Measurements from ENCODE around the gene FLT3LG.
A peak's percentile ranks its signal among the peaks of the same experiment; 100 is the strongest.

Gene FLT3LG

DNA sequence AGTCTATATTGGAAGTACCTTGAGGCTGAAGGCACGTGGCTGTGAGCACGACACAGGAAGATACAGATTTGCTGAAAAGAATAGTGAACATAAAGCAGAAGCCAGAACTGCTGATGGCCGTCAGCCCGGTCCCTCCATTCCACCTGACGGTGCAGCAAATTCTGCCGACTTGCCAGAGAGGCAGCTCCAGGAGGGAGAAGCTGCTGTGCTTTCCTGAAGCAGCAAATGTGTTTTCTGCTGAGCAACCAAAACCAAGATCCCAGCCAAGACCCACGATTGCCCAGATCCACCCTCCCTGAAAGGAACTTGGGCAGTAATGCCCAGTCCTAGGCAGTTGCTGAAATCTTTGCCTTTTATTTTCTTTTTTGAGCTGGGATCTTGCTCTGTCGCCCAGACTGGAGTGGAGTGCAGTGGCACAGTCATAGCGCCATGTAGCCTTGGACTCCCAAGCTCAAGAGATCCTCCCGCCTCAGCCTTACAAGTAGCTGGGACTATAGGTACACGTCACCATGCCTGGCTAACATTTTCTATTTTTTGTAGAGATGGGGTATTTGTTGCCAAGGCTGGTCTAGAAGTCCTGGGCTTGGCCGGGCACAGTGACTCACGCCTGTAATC, 46.8 kb downstream of the FLT3LG start:
- DNase-seq = no peak

DNA sequence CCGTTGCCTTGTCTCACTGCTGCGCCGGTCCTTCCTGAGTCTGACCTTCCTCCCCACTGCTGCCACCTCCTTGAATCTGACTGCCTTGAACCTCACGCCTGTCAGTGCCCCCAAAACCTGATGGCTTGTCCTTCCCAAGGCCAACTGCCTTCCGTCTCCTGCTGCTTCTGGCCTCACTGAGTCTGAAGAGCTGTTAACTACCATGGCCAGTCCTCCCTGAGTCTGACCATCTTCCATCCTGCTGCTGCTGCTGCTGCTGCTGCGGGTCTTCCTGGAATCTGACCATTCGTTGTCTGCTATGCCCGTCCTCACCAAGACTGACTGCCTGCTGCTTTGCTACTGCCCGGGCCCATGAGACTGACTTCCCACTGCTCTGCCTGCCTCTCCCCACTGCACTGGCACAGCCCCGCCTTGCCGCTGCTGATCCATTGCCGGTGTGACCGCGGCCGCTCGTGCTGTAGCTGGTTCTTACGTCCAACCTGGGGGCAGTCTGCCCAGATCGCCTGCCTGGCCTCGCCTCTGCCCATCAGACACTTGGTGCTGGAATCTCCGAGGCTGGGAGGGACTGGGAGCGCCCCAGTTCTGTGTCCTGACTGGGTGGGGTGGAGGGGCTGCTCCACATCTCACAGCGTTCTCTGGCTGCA, 50.9 kb downstream of the FLT3LG start:
- DNase-seq = no peak

DNA sequence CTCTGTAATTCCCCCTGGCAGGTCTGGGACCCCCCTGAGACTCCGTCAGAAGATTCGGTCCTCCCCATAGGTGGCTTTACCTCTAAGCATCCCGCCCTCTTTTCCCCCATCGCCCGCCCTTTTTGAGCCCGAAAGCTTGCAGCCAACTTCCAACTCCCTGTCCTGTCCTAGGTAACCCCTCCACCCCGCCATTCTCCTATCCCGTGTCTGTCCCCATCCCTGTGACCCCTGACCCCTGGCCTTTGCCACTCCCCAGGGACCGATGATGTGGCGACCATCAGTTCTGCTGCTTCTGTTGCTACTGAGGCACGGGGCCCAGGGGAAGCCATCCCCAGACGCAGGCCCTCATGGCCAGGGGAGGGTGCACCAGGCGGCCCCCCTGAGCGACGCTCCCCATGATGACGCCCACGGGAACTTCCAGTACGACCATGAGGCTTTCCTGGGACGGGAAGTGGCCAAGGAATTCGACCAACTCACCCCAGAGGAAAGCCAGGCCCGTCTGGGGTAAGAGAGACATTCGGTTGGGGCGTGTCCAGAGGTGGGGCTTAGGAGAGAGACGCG, 54.3 kb downstream of the FLT3LG start:
- no peak for DNase-seq

DNA sequence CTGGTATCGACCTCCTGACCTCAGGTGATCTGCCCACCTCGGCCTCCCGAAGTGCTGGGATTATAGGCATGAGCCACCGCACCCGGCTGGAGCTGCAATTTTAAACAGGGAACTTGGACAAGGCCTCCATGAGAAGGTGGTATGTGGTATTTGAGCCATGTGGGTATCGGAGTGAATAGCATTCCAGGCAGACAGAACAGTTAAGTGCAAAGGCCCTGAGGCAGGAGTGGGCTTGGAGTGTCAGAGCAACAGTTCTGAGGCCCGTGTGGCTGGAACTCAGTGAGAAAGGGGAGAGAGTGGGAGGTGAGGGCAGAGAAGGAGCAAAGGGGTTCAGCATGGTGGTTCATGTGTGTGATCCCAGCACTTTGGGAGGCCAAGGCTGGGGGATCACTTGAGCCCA, 56.7 kb downstream of the FLT3LG start:
- DNase-seq = no peak

DNA sequence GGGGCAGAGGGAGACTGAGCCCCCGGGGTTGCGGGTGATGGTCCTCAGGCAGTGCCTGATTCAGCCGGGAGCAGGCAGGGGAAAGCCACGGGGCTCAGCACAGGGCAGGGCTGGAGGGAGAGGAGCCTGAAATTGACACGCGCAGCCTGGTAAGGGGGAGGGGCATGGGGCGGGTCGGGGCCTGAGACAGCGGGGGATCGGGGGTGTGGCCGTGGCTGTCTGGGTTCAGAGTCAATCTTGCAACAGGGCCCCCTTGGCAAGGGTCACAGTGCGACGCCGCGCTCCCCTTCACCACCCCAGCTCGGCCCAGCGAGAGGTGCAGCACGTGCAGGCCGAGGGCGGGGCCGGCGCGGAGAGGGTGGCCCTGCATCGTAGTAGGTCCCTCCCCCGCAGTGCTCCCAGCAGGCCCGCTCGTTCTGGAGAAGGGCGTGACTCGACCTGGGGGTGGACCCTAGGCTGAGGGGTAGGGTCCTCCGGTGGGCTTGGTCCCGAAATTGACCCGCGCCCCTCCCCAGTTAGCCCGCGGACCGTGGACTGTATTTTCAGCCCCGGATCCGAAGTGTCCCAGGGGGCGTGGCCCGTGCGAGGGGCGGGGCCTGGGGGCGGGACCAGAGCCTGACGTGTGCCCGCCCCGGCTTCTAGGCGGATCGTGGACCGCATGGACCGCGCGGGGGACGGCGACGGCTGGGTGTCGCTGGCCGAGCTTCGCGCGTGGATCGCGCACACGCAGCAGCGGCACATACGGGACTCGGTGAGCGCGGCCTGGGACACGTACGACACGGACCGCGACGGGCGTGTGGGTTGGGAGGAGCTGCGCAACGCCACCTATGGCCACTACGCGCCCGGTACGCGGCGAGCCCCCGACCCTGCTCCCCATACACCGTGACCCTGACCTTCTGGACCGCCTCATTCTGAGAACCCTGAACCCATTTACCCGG, 59.8 kb downstream of the FLT3LG start:
- peak; percentile 98 for DNase-seq

DNA sequence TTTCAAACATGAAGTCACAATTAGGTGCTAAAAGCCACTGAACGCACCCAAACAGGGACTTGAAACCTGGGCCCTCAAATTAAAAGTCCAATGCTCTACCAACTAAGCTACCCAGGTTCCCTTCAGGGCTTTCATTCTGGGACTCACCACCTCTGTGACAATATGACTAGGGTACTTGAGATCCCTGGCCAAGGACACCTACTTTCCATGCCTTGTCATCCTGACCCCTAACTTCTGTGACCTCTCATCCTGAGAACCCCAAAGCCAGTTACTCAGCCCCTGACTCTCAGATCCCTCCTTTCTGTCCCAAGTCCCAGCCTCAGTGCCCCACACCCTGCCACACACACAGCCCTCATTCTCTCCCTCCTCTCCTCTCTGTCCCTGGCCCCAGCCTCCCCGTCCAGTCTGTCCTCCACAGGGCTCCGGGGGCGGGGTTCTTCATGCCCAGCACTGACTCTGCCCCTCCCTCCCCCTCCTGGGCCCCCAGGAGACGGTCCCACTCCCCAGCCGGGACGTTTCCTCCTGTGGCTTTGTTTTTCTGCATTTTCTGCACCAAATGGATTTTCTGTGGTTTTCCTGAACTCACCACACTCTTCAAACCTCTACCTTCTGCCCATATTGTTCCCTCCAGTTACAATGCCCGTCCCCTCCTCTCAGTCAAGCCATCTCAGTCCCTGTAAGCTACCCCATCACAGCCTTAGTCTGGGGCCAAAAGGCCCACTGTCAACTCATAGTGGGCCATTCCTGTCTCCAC, 60.8 kb downstream of the FLT3LG start:
- no peak for DNase-seq
